Measurements from ENCODE around the gene MATR3. TPM values are rescaled to one million over a fixed set of nuclear protein-coding genes. Genes with fewer than 3 reads are reported as not detected.
"Not testable (repeated sequence)": the region's sequence is repeated elsewhere in the genome, so short reads cannot be mapped to it uniquely, and the experiment has no call there.

Gene MATR3
- total RNA-seq, 1 donor: 163 TPM

DNA sequence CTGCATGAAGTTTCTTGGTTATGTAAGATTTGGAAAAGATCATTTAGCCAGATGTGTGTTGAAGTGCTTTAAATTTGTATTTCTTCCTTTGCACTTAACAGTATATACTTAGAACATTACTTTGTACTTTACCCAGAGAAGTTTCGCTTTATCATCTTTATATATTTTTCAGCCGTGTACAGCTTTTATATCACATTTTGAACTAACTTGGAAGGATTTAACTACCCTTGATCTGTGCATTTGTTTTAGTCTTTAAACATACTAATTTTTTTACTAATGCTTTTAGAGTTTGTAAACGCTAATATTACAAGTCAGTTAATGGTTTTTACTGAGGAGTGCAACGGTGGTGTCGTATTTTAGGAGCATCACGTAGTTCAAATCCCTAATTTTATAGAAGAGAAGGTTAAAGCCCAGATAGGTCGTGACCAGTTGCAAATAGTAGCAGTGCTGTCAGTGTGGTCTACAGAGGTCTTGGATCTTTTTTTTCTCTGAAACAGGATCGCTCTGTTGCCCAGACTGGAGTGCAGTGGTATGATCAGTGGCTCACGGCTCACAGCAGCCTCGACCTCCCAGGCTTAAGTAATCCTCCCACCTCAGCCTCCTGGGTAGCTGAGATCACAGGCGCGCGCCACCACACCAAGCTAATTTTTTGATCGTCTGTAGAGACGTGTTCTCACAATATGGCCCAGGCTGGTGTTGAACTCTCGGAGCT is 2.0 kb downstream of the MATR3 start:
- no peak for DNase-seq (ENCODE audit: low read depth in 2 of 3, low spot score in 2 of 3)

DNA sequence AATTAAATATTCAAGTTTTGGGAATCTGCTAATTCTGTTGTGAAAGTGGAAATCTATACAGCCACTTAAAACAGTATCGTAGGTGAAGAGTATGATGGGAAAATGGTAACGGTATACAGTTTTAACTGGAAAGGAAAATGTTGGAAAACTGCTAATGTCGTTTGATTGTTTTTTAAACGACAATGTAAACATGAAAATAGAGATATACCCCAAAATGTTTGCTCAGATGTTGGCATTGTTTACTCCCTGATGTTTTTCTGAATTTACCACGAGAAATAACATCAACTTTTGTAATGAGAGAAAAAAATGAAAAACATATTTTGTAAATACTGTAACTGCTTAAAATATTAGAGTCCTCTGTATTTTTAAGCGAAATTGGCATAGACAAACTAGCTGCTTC is 2.7 kb downstream of the MATR3 start:
- no peak for DNase-seq (ENCODE audit: low read depth in 2 of 3, low spot score in 2 of 3)

DNA sequence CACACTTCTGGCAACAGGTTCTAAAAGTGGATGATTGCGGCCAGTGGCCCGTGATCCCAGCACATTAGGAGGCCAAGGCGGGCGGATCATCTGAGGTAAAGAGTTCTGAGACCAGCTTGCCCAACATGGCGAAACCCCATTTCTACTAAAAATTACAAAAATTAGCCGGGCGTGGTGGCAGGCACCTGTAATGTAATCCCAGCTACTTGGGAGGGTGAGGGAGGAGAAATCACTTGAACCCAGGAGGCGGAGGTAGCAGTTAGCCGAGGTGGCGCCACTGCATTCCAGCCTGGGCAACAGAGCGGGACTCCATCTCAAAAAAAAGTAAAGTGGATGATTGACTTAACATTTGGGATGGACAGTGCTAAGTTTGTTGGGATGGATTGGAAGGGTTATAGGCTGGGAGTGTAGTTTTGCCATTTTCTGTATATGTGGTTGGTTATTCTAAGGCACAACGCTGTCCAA is 3.4 kb downstream of the MATR3 start:
- no peak for DNase-seq (ENCODE audit: low read depth in 2 of 3, low spot score in 2 of 3)

GRCh38 chr5:139297439-139298133 is 4.0 kb downstream of the MATR3 start:
- DNase-seq (ENCODE audit: low read depth in 2 of 3, low spot score in 2 of 3): no peak

- DNase-seq (ENCODE audit: low read depth in 2 of 3, low spot score in 2 of 3): no peak
These were observed 4.7 kb downstream of the MATR3 start for GRCh38 chr5:139298242-139298641.

- no peak for DNase-seq (ENCODE audit: low read depth in 2 of 3, low spot score in 2 of 3)
These were observed 5.9 kb downstream of the MATR3 start for GRCh38 chr5:139299486-139299885.

DNA sequence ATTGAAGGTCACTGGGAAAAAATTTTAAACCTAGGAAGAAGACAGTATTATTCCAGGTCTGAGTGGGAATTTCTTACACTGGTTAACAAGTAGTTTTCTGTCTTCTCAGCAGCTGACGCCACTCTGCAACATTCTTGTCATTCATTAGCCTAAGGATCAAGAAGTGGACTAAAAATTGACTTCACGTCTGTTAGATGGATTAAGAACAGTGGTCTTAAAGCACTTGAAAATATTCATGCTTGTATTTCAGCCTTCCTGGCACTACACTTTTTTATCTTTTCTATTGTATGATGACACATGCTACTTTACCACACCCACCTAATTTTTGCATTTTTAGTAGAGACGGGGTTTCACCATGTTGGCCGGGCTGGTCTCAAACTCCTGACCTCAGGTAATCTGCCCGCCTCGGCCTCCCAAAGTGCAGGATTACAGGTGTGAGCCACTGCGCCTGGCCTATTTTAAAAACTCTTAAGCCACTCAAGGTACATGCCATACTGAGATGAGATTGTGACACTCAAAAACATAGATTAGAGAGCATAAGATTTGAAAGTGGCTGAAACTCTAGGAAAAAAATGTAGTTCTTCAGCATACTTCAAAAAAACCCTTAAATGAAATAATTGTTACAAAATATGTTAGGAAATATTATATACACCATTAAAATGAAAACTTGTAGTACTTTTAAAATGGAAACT is 8.4 kb downstream of the MATR3 start:
- no peak for DNase-seq (ENCODE audit: low read depth in 2 of 3, low spot score in 2 of 3)

DNA sequence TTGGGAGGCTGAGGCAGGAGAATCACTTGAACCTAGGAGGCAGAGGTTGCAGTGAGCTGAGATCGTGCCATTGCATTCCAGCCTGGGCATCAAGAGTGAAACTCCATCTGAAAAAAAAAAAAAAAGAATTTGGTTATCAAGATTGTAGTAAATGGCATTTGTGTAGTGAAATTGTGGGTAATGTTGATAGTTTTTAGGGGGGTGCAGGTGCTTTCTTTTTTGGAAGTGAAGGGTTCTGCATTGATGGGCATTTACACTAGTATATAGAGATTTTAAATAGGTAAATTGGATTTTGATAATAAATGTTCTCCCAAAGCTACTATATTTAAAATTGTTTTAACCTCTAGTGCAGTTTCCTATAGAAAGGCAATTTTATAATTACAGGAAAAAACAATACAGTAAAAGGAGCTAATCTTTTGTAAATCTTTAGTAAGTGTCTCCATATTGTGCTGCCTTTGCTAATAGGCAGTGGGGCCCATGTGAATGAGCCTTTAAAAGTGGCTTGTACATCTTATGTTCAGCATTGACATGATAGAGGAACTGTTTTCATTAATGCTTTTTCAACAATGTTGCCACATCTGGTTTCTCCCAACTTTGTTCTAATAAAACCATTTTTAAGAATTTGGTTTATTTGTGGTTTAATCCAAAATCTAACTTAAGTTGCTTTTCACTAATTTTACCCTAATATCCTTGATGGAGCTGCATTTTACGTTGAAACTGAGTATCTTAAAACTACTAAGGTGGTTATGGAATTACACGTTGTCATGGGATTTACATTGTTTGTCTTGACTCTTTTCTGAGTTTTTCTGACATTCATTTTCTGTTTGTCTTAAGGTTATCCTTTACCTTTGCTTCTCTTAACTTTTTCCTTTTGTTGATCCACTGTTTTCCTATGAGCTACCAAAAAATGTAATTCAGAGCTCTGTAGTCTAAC is 11.1 kb downstream of the MATR3 start:
- DNase-seq (ENCODE audit: low read depth in 2 of 3, low spot score in 2 of 3): no peak

DNA sequence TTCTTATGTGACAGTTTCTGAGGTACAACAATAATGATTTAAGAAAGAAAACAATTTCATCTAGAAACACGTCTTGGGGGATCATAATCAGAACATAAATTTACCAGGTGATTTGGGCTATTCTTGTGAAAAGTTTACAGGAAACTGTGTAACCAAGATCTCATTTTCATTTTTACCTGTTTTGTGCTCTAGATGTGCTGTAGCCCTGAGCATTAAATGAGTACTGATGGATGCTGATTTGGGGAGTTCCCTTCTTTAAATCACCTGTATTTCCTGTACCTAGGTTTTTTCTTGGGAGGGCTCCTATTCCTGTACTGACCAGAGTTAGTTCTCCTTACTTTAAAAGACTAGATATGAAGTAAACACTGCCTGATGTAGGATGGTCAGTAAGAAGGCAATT is 12.7 kb downstream of the MATR3 start:
- DNase-seq (ENCODE audit: low read depth in 2 of 3, low spot score in 2 of 3): no peak

- no peak for DNase-seq (ENCODE audit: low read depth in 2 of 3, low spot score in 2 of 3)
These were observed 13.3 kb downstream of the MATR3 start for GRCh38 chr5:139306628-139307379.

DNA sequence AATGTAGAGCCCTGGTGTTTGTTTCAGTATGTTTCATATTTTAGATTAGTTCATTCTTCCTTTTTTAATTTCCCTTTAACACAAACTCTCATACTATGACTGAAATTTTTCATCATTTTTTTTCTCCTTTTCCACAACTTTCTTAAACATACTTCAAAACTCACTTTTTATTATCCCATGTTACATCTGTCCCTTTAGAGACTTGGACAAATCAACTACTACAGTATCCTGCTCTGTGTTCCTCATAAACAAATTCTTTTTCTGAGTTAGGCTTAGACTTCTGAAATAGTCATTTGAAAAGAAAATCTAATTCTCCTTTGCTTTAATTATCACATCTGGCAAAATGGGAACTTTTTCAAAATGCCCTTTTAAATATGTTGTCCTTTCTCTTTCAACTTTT is 15.3 kb downstream of the MATR3 start:
- DNase-seq (ENCODE audit: low read depth in 2 of 3, low spot score in 2 of 3): no peak

DNA sequence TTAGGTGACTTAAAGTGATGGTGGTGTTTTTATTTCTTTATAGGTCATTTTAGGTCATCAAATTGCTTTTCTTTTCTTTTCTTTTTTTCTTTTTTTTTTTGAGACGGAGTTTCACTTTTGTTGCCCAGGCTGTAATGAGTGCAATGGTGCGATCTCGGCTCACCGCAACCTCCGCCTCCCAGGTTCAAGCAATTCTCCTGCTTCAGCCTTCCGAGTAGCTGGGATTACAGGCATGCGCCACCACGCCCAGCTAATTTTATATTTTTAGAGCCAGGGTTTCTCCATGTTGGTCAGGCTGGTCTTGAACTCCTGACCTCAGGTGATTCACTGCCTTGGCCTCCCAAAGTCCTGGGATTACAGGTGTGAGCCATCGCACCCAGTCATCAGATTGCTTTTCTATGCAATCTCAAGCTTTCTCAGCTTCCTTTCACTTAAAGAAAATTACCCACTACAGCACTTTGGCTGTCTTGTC is 17.2 kb downstream of the MATR3 start:
- not testable (repeated sequence) for DNase-seq (ENCODE audit: low read depth in 2 of 3, low spot score in 2 of 3)

GRCh38 chr5:139312075-139312474 is 18.5 kb downstream of the MATR3 start:
- DNase-seq (ENCODE audit: low read depth in 2 of 3, low spot score in 2 of 3): no peak

DNA sequence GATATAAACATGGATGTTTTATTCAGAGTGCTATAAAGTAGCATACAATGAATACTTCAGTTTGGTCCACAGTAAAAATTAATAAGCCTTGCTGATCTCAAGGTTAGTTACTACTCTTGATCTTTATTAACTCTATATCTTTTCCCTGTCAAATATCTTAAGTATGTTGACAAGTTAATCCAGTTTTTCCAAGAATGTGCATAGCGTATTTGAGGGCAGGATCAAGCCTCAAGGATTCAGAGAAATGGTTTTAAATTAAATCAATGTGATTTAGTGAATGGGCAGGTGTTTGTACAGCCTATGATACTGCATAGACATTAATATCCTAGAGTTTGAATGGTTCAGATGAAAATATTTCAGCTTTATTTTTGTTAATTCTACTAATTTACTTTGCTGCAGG is 20.7 kb downstream of the MATR3 start:
- no peak for DNase-seq (ENCODE audit: low read depth in 2 of 3, low spot score in 2 of 3)

- no peak for DNase-seq (ENCODE audit: low read depth in 2 of 3, low spot score in 2 of 3)
These were observed 21.6 kb downstream of the MATR3 start for GRCh38 chr5:139315056-139315615.

DNA sequence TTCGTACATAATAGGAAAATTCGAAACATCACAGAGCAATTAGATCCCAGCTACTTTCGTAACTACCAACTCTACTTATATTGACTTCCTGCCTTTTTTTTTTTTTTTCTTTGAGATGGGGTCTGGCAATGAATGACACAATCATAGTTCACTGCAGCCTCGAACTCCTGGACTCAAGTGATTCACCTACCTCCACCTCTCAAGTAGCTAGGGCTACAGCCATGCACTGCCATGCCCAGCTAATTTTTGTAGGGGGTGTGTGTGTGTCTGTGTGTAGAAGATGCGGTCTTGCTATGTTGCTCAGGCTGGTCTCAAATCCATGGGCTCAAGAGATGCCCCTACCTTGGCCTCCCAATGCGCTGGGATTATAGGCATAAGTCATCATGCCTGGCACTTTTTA is 42.3 kb downstream of the MATR3 start:
- no peak for DNase-seq (ENCODE audit: low read depth in 2 of 3, low spot score in 2 of 3)

- DNase-seq (ENCODE audit: low read depth in 2 of 3, low spot score in 2 of 3): no peak
These were observed 46.5 kb downstream of the MATR3 start for GRCh38 chr5:139340051-139340450.

GRCh38 chr5:139341187-139341688 is 47.7 kb downstream of the MATR3 start:
- no peak for DNase-seq (ENCODE audit: low read depth in 2 of 3, low spot score in 2 of 3)

- peak; percentile 91 to 98 (median 98) for DNase-seq (ENCODE audit: low read depth in 2 of 3, low spot score in 2 of 3)
These were observed 48.3 kb downstream of the MATR3 start, which contains the start of gene PAIP2 for GRCh38 chr5:139341689-139342422. Gene PAIP2, plus strand, starts transcription at chr5:139341854. Its CDS starts 21,931 bp downstream, at chr5:139363785.
